ENCODE measurements around the gene UBE2V1.

DNA sequence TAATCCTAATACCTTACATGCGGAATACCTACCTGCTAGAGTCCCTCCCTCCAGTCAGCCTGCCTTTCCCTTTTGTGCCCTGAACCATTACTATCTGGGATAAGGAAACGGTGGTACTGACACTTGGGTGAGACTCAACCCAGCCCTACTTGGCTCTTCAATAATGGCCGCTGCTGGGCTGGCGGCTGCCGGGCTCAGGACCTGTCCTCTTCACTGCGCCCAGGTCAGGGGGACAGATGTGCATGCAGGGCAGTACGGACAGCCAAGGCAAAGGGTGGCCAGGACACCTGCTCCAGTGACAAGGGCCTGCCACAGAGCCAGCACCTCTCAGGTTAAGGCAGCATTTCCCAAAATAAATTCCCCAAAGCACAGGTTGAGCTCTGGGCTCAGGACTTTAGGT, 29.9 kb downstream of the UBE2V1 start:
- TF ChIP-seq, protein P1, sequence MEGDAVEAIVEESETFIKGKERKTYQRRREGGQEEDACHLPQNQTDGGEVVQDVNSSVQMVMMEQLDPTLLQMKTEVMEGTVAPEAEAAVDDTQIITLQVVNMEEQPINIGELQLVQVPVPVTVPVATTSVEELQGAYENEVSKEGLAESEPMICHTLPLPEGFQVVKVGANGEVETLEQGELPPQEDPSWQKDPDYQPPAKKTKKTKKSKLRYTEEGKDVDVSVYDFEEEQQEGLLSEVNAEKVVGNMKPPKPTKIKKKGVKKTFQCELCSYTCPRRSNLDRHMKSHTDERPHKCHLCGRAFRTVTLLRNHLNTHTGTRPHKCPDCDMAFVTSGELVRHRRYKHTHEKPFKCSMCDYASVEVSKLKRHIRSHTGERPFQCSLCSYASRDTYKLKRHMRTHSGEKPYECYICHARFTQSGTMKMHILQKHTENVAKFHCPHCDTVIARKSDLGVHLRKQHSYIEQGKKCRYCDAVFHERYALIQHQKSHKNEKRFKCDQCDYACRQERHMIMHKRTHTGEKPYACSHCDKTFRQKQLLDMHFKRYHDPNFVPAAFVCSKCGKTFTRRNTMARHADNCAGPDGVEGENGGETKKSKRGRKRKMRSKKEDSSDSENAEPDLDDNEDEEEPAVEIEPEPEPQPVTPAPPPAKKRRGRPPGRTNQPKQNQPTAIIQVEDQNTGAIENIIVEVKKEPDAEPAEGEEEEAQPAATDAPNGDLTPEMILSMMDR (IDR thresholded peaks at IDR 0.05): no peak
- no peak for TF ChIP-seq EZH2 (IDR thresholded peaks at IDR 0.05; ENCODE audit: borderline replicate concordance, insufficient read depth, low read depth, low read length, poor library complexity, severe bottlenecking)
